HUDEP-2 (cell line): ENCODE data around the gene MRPL20.
A peak's percentile ranks its signal among the peaks of the same experiment; 100 is the strongest.
"Not testable (repeated sequence)": the region's sequence is repeated elsewhere in the genome, so short reads cannot be mapped to it uniquely, and the experiment has no call there.

Experiments used
- DNase-seq, 76 experiments: peaks; one replicate each; lab custom pipeline; 2025; ENCODE audit not compliant: unreplicated experiment in 76 of 76; lab: John Stamatoyannopoulos, UW

The MRPL20 gene

DNA sequence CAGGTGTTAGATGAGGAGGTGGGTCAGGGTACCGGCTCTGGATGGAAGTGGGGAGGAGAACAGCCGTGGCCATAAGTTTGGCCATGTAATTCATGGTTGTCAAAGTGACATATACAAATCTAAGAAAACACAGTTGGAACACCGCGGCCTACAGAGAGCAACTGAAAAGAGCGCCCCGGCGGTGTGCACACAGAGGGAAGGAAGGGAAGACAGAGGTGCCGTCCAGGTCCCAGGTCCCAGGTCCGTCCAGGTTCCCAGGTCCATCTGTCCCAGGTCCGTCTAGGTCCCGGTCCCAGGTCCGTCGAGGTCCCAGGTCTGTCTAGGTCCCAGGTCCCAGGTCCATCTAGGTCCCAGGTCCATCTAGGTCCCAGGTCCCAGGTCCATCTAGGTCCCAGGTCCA lies 4.5 kb upstream of the MRPL20 start:
- no peak for DNase-seq

DNA sequence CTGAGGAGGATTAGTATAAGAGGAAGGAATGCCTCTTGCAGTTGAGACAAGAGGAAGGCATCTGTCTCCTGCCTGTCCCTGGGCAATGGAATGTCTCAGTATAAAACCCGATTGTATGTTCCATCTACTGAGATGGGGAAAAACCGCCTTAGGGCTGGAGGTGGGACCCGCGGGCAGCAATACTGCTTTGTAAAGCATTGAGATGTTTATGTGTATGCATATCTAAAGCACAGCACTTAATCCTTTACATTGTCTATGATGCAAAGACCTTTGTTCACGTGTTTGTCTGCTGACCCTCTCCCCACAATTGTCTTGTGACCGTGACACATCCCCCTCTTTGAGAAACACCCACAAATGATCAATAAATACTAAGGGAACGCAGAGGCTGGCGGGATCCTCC lies 3.1 kb upstream of the MRPL20 start:
- DNase-seq = not testable (repeated sequence)

DNA sequence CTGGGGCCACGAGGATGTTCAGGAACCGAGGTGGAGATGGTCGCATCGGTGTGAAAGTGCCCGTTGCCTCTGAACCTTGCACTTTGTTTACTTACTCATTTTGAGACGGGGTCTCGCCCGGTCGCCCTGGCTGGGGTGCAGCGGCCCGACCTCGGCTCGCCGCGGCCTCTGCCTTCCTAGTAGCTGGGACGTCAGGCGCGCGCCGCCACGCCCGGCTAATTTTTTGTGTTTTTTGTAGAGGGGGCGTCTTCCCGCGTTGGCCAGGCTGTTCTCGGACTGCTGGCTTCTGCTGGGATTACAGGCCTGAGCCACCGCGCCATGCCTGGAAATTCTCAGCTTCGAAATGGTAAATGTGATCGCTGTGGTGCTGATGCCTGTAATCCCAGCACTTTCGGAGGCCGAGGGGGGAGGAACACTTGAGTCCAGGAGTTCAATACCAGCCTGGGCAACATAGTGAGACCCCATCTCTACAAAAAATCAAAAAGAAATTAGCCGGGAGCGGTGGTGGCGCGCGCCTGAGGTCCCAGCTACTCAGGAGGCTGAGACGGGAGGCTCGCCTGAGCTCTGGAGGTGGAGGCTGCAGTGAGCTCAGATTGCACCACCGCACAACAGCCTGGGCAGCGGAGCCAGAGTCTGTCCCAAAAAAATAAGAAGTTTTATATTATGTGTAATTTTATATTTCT lies 684 bp upstream of the MRPL20 start:
- peak in 20 of 76 experiments; percentile 7 to 32 (median 15) for DNase-seq

DNA sequence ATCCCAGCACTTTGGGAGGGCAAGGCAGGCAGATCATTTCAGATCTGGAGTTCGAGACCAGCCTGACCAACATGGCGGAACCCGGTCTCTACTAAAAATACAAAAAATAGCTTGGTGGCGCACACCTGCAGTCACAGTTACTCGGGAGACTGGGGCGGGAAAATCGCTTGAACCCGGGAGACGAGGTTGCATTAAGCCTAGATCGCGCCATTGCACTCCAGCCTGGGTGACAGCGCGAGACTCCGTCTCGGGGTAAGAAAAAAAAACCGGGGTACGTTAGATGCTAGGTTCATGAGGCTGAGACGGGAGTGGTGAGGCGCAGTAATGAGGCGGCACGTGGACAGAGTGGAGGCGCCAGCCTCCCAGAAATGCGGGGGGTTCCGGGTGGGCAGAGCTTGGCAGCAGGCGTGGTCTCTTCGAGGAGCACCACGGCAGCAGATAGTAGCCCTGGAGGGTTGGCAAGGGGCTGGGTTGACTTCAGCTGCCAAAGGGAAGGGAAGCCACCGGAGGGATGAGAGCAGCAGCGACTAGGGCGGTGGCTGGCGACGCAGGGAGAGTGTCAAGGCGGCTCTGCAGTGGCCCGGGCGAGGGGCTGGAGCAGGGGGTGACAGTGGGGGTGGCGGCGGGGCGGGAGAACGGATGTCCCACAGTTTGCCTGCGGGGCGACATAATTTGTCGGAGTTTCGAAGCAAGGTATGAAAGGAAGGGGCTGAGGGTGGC lies 832 bp downstream of the MRPL20 start:
- peak in 54 of 76 experiments; percentile 3 to 61 (median 32) for DNase-seq

DNA sequence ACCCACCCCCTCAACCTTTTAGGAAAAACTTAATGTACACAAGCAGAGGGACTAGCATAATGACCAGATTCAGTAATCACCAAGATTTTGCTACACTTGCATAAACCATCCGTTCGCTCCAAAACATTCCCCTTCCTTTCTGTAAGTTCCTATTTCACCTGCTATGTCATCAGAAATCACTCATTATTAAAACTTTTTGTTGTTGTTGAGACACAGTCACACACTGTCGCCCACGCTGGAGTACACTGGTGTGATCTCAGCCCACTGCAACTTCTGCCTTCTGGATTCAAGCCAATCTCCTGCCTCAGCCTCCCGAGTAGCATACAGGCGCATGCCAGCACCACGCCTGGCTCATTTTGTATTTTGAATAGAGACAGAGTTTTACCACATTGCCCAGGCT lies 3.4 kb downstream of the MRPL20 start:
- DNase-seq = no peak

DNA sequence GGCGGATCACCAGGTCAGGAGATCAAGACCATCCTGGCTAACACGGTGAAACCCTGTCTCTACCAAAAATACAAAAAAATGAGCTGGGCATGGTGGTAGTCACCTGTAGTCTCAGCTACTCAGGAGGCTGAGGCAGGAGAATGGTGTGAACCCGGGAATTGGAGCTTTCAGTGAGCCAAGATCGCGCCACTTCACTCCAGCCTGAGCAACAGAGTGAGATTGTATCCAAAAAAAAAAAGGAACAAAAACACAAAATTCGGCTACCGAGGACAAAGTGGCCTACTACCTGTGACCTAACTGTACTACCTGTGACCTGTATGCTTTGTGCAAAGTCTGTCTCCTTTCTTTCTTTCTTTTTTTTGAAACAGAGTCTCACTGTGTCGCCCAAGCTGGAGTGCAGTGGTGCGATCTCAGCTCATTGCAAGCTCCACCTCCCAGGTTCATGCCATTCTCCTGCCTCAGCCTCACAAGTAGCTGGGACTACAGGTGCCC lies 4.1 kb downstream of the MRPL20 start:
- DNase-seq = not testable (repeated sequence)

DNA sequence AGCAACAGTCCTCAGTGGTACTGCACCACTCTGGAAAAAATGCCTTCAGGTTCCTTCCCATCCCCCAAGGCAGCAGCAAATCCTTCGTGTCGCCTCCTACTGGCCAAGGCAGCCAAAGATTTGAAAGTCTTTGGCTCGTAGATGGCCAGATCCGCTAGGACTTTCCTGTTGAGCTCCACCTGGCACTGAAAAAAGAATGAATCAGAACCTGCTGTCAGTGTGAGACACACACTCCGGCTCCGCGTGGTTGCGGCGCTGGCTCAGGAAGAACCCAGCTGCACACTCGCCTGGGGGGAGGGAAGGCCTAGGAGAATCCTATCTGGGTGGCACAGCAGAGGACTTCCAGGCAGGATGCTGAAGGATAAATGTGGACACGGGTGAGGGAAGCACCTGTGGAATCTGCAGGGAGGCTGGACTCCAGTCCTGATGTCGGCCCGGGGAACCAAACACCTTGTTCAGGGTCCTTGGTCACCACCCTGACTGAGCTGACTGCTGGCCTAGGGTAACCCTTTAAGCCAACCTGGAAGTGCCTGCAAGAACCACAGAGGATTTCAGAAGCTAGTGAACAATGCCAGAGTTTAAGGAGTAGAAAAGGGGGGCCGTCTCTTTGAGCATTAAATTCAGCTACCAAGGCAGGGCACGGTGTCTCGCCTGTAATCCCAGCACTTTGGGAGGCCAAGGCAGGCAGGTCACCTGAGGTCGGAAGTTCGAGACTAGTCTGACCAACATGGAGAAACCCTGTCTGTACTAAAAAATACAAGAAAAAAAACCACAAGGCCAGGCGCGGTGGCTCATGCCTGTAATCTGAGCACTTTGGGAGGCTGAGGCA lies 4.8 kb downstream of the MRPL20 start:
- peak in 53 of 76 experiments; percentile 2 to 66 (median 32) for DNase-seq

DNA sequence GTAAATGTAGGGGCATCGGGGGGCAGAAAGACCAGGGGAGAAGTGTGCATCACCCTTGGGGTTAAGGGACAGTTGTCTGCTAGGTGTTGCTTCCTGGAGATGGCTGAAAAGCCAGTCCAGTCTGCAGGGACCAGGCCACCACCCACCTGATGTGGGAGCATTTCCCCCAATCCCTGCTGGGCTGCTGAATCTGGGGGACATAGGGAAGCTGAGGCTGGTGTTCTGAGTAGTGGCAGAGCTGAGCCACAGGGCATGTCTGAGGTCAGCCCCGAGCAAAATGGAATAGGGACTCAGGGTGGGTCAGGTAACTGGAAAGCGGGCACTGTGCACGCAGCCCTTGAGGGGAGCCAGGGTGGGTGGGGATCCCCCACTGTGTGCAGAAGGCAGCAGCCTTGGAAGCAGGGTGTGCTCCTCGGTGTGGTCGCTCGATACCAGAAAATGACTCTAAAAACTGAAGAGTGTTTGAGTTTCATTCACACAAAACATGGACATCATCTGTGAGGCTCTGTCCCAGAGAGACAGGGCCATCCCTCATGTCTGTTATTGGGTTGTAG lies 5.6 kb downstream of the MRPL20 start:
- peak in 2 of 76 experiments; percentile 12 to 14 for DNase-seq

DNA sequence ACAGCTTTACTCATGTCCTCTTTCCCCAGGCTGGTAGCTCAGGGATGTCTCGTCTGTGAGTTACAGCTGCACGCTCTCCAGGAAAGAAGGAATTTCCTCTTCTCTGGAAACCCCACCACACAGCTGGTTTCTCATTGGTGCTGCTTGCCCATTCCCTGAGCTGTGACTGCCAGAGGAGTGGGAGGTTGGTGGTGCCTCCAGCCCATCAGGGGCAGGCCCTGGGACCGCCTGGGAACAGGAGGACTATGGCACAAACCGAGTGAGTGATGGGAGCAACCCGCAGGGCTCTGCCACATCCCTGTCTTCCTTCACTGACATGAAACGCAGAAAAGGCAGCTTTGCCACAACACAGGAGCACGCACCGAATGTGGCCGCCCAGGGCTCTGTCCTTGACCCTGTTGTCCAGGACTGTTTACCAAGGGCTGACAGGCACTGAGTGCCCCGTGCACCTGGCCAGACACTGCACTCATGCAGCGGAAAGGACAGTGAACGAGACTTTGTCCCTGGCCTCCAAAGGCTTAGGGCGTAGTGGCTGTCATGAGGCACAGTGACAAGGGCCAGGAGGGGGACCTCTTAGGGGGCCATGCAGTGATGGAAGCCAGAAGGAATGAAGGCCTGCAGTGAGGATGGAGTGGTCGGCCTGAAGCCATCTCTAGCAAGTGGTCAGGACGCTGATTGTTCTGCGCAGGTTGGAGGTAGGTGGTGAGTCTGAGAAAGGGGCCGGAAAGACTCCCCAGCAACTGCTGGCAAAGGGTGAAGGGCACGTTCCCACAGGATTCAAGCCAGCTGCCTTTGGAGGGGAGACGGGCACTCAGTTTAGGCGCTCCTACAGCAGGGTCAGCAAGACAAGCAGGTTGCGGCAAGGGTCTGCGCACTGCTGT lies 6.3 kb downstream of the MRPL20 start:
- no peak for DNase-seq

DNA sequence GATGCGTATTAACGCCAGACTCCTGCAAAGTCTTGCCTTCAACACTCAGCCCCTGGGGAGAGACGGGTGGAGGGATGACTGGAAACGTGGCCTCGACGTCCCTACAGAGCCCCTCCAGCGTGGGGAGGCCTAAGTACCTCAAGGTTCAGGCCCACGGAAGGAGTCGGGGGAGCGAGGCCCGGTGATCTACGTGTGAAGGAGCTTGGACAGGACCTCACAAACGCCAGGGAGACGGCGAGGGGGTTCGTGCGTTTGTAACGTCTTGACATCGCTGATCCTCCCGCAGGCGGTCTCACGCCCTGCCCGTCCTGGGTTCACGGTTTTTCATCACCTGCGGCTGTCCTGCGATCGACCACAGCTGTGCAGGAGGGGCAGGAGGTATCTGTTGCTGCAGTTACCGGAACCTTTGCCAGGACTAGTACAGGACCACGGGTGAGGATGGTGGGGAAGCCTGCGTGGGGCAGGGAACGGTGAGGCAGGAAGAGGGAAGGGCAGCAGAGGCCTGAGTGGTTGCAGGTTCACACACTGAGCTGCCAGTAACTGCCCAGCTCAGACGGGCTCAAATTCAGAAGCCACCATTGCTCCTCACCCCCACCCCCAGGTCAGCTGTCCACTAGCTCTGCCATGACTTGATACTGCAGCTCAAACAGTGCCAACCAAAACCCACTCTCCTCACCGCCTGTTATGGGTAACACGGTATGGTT lies 7.1 kb downstream of the MRPL20 start:
- DNase-seq = peak in 9 of 76 experiments; percentile 10 to 50 (median 40)

DNA sequence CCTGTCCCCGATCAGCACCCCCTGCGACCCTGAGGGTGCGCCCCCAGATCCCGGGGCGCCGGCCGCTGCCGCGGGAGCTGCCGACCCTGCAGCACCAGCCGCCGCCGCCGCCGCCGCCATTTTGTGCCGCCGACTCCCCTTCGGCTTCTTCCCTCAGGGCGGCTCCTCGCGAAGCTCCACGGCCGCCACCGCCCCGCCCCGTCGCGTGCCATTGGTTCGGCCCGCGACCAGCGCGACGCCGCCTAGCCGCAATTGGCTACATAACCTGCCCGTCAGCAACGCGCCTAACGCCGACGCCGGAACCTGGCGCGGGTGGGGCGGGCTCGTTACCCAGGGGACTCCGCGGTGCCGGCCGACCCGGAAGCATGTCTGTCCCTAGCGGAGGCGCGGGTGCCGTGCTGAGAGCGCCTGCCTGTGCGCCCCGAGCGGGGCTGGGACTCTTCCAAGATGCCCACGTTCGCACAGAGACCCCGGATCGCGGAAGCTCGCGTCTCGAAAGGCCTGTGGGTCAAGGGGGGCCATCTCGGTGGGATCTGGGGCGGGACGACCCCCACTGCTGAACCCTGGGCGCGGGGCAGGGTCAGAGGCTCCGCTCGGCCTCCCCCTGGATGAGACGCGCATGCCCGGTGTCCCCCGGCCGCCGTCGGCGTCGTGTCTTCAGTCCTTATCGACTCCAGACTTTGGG lies 7.8 kb downstream of the MRPL20 start, which contains the start of gene CCNL2:
CCNL2 (minus strand) TSS at position 149 of the 685 bp plus-strand sequence; CDS start at position 120, 29 bp downstream.
- peak in 75 of 76 experiments; percentile 56 to 99 (median 97) for DNase-seq

DNA sequence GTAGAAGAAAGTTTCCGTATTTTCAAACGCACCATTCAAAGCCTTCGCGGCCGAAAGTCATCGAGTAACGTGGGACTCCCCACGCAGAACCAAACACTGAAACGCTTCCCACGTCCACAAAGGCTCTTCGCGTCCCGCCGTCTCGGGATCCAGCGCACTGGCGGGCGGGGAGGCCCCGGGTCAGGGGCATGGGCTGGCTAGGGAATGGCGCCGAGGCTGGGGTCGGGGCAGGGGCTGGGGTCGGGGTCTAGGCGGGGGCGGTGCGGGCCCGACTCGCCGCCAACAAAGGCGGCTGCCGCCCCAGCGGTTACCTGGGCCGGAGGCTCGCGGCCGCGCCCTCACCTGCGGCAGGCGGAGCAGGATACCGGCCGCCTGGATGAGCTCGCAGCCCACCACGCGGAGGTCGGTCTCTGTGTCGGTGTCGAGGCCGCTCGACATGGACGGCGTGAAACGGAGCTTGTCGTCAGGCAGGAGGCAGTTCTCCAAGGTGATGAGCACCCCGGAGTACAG lies 8.4 kb downstream of the MRPL20 start:
- no peak for DNase-seq

DNA sequence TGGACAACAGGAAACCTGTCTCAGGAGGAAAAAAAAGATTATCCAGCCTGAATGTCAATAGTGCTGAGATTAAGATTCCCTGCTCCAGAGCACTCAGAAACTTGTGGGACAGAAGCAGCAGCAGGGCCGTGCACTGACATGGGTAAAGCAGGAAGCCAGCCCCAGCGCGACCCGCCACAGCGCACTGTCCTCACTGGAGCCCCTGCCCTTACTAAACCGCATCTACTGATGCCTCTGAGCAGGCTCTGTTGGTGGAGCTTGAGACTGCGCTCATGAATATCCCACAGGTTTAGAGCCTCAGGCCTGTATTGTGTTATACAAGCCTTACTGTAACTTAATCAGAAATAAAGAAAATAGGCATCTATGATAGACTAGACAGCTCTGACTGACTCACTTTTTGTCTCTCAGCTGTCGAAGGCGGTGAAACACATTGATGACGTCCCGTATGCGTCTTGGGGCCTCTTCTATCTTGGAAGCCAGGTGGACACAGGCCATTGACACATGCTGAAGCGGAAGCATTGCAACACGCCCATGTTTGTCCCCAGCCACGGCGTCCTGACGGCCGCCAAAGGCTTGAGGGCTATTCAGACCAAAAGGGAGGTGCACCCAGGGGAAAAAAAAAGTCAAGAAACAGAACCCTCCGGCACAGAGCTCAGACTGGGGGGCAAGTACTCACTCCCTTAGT lies 9.1 kb downstream of the MRPL20 start:
- DNase-seq = peak in 52 of 76 experiments; percentile 2 to 73 (median 33)

DNA sequence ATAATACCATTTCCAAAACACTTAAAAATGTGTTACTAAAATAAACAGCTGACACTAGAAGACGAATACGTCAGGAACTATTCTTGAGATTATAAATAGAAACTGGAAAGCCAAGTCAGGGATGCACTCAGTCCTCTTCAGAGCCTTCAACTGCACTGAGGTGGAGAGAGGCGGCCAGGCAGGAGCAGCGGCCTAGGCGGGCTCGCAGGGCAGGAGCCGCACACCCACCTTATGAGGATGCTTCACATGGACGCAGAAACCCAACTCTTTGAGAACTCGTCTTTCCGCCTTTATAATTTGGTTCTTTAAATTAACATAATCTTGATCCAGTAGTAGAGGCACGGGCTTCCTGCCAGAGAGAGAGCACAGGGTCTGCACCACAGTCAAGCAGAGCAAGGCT lies 11.9 kb downstream of the MRPL20 start:
- no peak for DNase-seq

DNA sequence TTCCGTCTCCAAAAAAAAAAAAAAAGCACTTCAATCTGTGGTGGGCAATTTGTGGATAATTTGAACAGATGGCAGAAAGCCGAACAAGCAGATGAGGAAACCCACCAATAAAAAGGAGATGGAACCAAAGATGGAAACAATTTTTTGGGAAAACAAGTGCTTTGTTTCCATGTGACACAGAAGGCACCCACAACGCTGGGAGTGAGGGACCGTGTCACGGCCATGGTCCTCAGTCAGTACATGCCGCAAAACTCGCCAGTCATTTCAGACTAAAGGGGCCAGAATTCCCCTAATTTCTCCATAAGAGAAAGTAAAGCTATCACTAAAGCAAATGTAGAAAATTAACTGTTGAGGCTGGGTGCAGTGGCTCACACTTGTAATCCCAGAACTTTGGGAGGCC lies 13.0 kb downstream of the MRPL20 start:
- no peak for DNase-seq

DNA sequence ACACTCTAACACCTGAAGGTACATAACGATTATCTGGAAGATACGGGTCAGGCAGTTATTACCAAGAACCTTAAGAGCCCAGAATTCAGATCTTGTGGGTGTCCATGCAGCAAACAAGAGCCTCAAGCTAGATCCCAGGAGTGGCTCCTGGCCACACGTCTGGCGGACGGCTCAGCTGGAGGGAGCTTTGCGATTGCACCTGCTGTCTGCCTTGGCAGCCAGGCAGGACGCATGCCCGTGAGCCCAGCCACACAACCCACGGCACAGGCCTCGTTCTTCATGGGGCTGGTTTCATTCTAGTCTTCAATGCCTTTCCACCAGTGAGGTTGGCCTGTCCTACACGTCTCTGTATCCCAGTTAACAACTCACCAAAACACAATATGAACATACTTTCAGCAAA lies 13.7 kb downstream of the MRPL20 start:
- DNase-seq = no peak

DNA sequence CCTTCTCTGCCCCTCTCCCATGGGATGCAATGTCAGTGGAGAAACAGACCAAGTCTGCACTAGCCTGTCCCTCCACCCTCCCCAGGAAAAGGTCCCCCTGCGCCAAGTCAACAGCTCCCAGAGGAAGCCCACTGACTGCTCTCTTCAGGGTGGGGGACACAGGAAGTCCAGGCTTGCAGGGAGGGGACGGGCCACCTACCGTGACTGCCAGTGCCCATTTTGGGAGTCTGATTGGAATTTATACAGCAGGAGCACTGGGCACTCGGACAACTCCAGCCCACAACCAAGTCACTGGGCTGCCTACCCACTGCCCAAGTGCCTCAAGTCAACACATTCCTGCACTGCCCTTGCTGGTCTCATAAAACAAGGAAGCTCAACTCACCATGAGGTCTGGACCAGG lies 14.1 kb downstream of the MRPL20 start:
- DNase-seq = no peak

DNA sequence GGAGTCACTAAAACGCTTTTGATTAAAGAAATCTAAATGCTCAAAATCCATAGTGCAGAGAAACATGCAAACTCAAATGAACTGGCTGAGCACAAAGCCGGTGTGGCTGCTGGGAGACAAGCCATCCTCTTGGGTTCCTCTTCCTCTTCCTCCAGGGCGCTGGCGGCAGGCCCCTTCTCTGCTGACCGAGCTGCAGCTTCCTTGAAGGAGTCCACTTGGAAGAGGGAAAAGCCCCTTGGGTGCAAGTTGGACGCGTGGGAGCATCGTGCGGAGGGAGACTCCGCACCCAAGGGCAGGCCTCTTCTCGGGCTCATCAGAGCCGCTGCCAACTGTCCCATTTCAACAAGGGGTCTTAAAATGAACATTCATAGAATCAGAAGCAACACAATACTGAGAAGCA lies 15.9 kb downstream of the MRPL20 start:
- no peak for DNase-seq
